BE2C (cell line): Measurements from ENCODE around the gene PRRG2.

Experiments
- DNase-seq: peaks from one replicate; pipeline ENCODE4 v3.0.0-alpha.2; 2020
- H3K27me3 ChIP-seq: fragments of 250-450 bp; sonication (Bioruptor Pico); 2 replicates; pipeline ENCODE4 v1.5.1; 2020; ENCODE audit warnings: mild to moderate bottlenecking
- H3K36me3 ChIP-seq: fragments of 250-450 bp; sonication (Bioruptor Pico); 2 replicates; pipeline ENCODE4 v1.5.1; 2020; ENCODE audit warnings: mild to moderate bottlenecking
- H3K4me1 ChIP-seq: fragments of 250-450 bp; sonication (Bioruptor Pico); 2 replicates; pipeline ENCODE4 v1.5.1; 2020
- H3K4me3 ChIP-seq: 2 replicates; pipeline ENCODE4 v1.5.1; 2011; ENCODE audit warnings: low read depth, low read length
- H3K9me3 ChIP-seq: fragments of 250-450 bp; sonication (Bioruptor Pico); 2 replicates; pipeline ENCODE4 v1.5.1; 2020
- TF ChIP-seq, protein P1 (sequence below): IDR thresholded peaks from 2 replicates; pipeline ENCODE4 v1.5.1; 2012; ENCODE audit warnings: mild to moderate bottlenecking, low read depth, low read length

PRRG2 gene

DNA sequence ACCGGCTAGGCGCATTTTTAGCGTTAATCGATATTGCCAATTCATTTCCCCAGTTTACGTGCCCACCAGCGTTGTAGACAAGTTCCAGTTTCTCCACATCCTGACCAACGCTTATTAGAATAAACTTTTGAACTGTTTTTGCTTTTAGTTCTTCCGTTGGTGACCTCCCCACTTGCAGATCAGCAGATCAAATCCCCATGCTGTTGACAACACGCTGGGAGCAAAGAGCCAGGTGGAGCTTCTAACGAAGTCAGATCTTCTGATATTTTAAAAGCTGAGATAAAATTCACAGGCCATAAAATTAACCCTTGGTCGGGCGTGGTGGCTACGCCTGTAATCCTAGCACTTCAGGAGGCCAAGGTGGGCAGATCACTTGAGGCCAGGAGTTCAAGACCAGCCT lies 32.1 kb upstream of the PRRG2 start:
- H3K27me3 ChIP-seq, result no peaks in the 10 kb centered on the region
- no peak overlapping the region for H3K4me3 ChIP-seq
- no peaks in the 10 kb centered on the region for H3K4me1 ChIP-seq
- DNase-seq, result no peak
- no peaks in the 10 kb centered on the region for H3K36me3 ChIP-seq
- H3K9me3 ChIP-seq, result no peaks in the 10 kb centered on the region; the same call in 1 of the 2 replicates
- TF ChIP-seq, protein P1, sequence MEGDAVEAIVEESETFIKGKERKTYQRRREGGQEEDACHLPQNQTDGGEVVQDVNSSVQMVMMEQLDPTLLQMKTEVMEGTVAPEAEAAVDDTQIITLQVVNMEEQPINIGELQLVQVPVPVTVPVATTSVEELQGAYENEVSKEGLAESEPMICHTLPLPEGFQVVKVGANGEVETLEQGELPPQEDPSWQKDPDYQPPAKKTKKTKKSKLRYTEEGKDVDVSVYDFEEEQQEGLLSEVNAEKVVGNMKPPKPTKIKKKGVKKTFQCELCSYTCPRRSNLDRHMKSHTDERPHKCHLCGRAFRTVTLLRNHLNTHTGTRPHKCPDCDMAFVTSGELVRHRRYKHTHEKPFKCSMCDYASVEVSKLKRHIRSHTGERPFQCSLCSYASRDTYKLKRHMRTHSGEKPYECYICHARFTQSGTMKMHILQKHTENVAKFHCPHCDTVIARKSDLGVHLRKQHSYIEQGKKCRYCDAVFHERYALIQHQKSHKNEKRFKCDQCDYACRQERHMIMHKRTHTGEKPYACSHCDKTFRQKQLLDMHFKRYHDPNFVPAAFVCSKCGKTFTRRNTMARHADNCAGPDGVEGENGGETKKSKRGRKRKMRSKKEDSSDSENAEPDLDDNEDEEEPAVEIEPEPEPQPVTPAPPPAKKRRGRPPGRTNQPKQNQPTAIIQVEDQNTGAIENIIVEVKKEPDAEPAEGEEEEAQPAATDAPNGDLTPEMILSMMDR, result no peak

DNA sequence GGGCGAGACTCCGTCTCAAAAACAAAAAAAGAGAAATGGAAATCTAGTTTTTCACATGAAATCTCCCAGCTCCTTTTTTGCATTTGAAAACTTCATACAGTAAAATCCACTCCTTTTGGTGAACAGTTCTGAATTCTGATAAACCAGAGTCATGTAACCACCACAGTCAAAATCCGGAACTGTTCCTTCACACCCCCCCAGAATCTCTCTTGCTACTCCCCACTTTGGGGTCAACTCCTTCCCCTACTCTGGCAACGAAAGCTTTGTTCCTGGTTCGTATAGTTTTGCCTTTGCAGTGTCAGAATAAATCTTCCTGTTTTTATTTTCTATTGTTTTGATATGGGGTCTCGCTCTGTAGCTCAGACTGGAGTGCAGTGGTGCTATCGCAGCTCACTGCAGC lies 29.6 kb upstream of the PRRG2 start:
- Histone ChIP-seq H3K27me3 (no peaks in the 10 kb centered on the region), H3K4me3 (no peak overlapping the region), H3K36me3 (peaks cover 8% of the 10 kb centered on the region), H3K9me3 (peaks cover 3% of the 10 kb centered on the region; the same call in 1 of the 2 replicates), H3K4me1 (no peaks in the 10 kb centered on the region)
- TF ChIP-seq, protein P1, result no peak
- DNase-seq, result no peak

DNA sequence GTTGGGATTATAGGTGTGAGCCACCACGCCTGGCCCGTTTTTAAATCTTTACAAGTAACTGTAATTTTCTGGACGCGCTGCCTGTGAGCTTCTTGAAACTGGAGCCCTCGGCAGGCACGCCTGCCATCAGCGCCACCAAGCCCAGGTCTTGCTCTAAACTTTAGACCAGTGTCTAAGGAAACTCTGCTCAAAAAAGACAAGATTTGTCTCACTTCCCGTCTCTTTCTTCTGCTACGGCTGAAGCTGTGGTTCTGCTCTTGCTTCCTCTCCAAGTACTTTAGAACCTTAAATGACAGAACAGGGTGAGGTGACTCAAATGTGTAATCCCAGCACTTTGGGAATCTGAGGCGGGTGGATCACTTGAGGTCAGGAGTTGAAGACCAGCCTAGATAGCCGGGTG lies 28.4 kb upstream of the PRRG2 start:
- Histone ChIP-seq H3K4me1 (no peaks in the 10 kb centered on the region), H3K27me3 (no peaks in the 10 kb centered on the region), H3K4me3 (no peak overlapping the region), H3K9me3 (peaks cover 4% of the 10 kb centered on the region; the same call in 1 of the 2 replicates), H3K36me3 (peaks cover 20% of the 10 kb centered on the region)
- TF ChIP-seq, protein P1, result no peak
- no peak for DNase-seq

DNA sequence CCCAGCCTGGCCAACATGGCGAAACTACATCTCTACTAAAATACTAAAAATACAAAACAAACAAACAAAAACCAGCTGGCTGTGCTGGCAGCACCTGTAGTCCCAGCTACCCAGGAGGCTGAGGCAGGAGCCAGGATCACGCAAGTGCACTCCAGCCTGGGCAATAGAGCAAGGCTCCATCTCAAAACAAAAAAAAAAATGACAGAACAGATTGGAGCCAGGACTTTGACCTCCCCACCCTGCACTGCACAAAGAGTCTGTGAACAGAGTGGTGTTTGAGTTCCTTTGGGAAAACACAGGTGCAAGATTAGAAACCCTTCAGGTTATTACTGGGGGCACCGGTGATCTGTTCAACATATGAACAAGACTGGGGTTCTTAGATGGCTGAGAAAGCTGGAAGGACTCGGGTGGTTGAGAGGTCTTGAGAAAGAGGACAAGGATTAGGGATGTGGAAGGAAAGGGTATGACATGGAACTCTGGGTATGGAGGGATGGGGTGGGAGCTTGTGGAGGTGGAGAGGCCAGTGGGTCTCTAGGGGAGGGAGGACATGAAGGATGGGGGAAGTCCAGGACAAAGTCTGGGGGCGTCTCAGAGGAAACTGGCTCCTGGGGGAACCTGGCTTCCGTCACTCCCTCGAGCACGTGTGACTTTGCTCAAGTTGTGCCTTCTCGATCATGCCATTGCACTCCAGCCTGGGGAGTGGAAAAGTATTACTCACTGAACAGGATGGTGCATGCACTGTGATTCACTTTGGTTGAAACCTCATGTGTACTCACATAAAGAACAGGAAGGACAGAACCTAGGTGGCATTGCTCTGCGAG lies 27.5 kb upstream of the PRRG2 start:
- H3K4me1 ChIP-seq, result no peaks in the 10 kb centered on the region
- peaks cover 25% of the 10 kb centered on the region for H3K36me3 ChIP-seq
- H3K9me3 ChIP-seq, result peaks cover 4% of the 10 kb centered on the region; the same call in 1 of the 2 replicates
- TF ChIP-seq, protein P1, result no peak
- no peak for DNase-seq
- H3K27me3 ChIP-seq, result no peaks in the 10 kb centered on the region
- H3K4me3 ChIP-seq, result no peak overlapping the region

DNA sequence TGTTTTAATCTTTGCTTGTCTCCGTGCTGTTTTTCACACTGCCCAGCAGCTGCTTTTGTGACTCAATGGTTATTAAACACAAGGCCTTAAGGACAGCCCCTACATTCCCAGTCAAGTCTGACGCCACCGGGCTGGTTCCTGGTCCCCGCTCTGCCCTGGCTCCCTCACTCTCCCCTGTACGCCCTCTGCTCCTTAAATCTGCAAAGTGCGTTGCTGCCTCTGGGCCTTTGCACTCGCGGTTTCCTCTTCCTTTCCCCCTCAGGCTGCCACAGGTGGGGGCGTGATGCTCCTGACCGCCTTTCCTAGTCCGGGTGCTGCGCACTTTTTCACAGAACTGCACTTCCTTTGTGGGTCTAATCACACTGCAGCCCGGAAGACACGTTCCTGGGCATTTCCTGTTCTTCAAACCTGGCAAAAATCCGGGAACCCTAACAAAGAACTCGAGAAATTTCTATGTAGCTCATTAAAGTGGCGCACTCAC lies 26.4 kb upstream of the PRRG2 start:
- peaks cover 29% of the 10 kb centered on the region for H3K36me3 ChIP-seq
- H3K27me3 ChIP-seq, result no peaks in the 10 kb centered on the region
- H3K4me3 ChIP-seq, result no peak overlapping the region
- peaks cover 4% of the 10 kb centered on the region; the same call in 1 of the 2 replicates for H3K9me3 ChIP-seq
- TF ChIP-seq, protein P1, result no peak
- DNase-seq, result no peak
- H3K4me1 ChIP-seq, result no peaks in the 10 kb centered on the region
